Spleen (tissue), 11 donors: ENCODE results near the gene IGF1R. TPM values are rescaled to one million over a fixed set of nuclear protein-coding genes. Genes with fewer than 3 reads are reported as not detected.

ENCODE experiments used
- DNase-seq: peaks from one replicate; pipeline ENCODE4 v3.0.0-alpha.2; 2020
- H3K27ac ChIP-seq, 8 donors: fragments of 200-600 bp; sonication (generic) in 7 of 8; 1 replicate in 4 of 8; 2 replicates in 4 of 8; pipeline versions ENCODE4 v1.5.0 to v1.8.0; 2016 to 2021; ENCODE audit warnings: inconsistent platforms in 4 of 8, mild to moderate bottlenecking in 4 of 8, moderate library complexity in 1 of 8
- H3K27me3 ChIP-seq, 7 donors: fragments of 200-600 bp; sonication (generic) in 6 of 7; replicated peaks in 1 of 7; 1 replicate in 4 of 7; 2 replicates in 3 of 7; pipeline versions ENCODE4 v1.5.0 to v1.8.0; 2016 to 2021; ENCODE audit warnings: inconsistent platforms in 3 of 7, mild to moderate bottlenecking in 1 of 7
- H3K36me3 ChIP-seq, 6 donors: fragments of 200-600 bp; sonication (generic) in 5 of 6; 1 replicate in 4 of 6; 2 replicates in 2 of 6; pipeline versions ENCODE4 v1.5.0 to v1.8.0; 2016 to 2021; ENCODE audit warnings: inconsistent platforms in 2 of 6
- H3K4me1 ChIP-seq, 6 donors: fragments of 200-600 bp; sonication (generic) in 5 of 6; 1 replicate in 3 of 6; 2 replicates in 3 of 6; pipeline versions ENCODE4 v1.5.0 to v1.8.0; 2016 to 2021; ENCODE audit warnings: inconsistent platforms in 3 of 6
- H3K4me3 ChIP-seq, 8 donors: fragments of 200-600 bp; sonication (generic) in 7 of 8; 1 replicate in 4 of 8; 2 replicates in 4 of 8; pipeline versions ENCODE4 v1.5.0 to v1.8.0; 2016 to 2021; ENCODE audit warnings: inconsistent platforms in 4 of 8, mild to moderate bottlenecking in 4 of 8, moderate library complexity in 2 of 8
- H3K9me3 ChIP-seq, 8 donors: fragments of 200-600 bp; sonication (generic) in 7 of 8; 1 replicate in 4 of 8; 2 replicates in 4 of 8; pipeline versions ENCODE4 v1.5.0 to v1.8.0; 2016 to 2021; ENCODE audit warnings: inconsistent platforms in 4 of 8
- CTCF ChIP-seq, 11 experiments: fragments of 200-600 bp in 7 of 11; fragments of 450-650 bp in 4 of 11; sonication (generic) in 4 of 11; IDR thresholded peaks in 8 of 11; conservative IDR thresholded peaks in 3 of 11; 1 replicate in 7 of 11; 2 replicates in 4 of 11; pipeline versions ENCODE4 v1.4.0 to v1.8.0; 2016 to 2021; ENCODE audit warnings: antibody characterized with exemption in 11 of 11, inconsistent platforms in 4 of 11, mild to moderate bottlenecking in 1 of 11
- POLR2A ChIP-seq, 3 donors: fragments of 450-650 bp; IDR thresholded peaks; one replicate each; pipeline ENCODE4 v1.5.1; 2017; ENCODE audit warnings: antibody characterized with exemption in 3 of 3, mild to moderate bottlenecking in 1 of 3
- POLR2AphosphoS5 ChIP-seq, 3 donors: sonication (generic); formaldehyde crosslinking; IDR thresholded peaks; one replicate each; pipeline ENCODE4 v1.5.1; 2017; ENCODE audit warnings: antibody characterized with exemption in 3 of 3
- WGBS, 5 donors: extraction: QIAGEN DNeasy Blood & Tissue Kit in 3 of 5; methylation state at CpG; one replicate each; pipeline versions ENCODE4 v1.1.5 to v1.1.7; 2013 to 2018; 5-methylcytosine and 5-hydroxymethylcytosine counted together
- intact Hi-C: fragments of 100-400 bp; cut with DNase I; formaldehyde crosslinking; loops from one replicate; pipeline ENCODE4 v1.15.0; 2023; ENCODE audit warnings: low total_unique reads
- polyA plus RNA-seq, 3 donors: library from polyadenylated mRNA; stranded (reverse); fragments of 200-250 nt; gene quantifications; one replicate each; pipeline ENCODE4 v1.2.1, GENCODE V29; 2013
- total RNA-seq, 7 donors: library from RNA; depleted of rRNA in 3 of 7; stranded (reverse); fragments of >200 nt in 3 of 7; fragmentation: NEBNext Ultra II Directional in 4 of 7; extraction: Animal tissue kit (Norgen Biotek cat#: 25700) in 4 of 7; gene quantifications; one replicate each; pipeline versions ENCODE4 v1.1.0 to v1.2.1, GENCODE V29; 2016 to 2021
- donor health status: healthy with polysubstance abuse.
- donor health status: DM: no; HTN: no; CAD: no; lungs with moderate emphysema.
- donor health status: DM: no; HTN: no; CAD: no.
- donor health status: Bipolar disorder and iron deficiency.
- donor health status: healthy.
- donor health status: DM: no; HTN: no; CAD: no.
- donor health status: DM: yes; HTN: yes; CAD: no.

The IGF1R gene
- total and polyA plus RNA-seq, 10 donors = 1.1 to 104 (median 53.1) TPM

GRCh38 chr15:98779463-98780071 is 131.2 kb downstream of the IGF1R start:
- DNase-seq = peak; percentile 89
- Histone ChIP-seq H3K4me3 (peak overlapping the region in 1 of 8 donors; percentile 28), H3K4me1 (peaks cover 20 to 66% (median 45%) of the 10 kb centered on the region in 6 donors), H3K9me3 (no peaks in the 10 kb centered on the region), H3K27me3 (no peaks in the 10 kb centered on the region), H3K36me3 (no peaks in the 10 kb centered on the region), H3K27ac (peak overlapping the region in 5 of 8 donors; percentile 2 to 50 (median 32))
- no peak for TF ChIP-seq POLR2A (IDR thresholded peaks at IDR 0.05)
- TF ChIP-seq POLR2AphosphoS5 (IDR thresholded peaks at IDR 0.05) = peak in 2 of 3 donors; percentile 54 to 60
- peak; percentile 69 to 94 (median 88) for TF ChIP-seq CTCF (IDR thresholded peaks at IDR 0.05 in 8 of 11, conservative IDR thresholded peaks at IDR 0.05 in 3 of 11)
- WGBS, 5 donors = 14 to 27% (median 25%) methylated on average over 16 of the region's 16 CpGs
- intact Hi-C loops = loop anchor here (10.0 kb wide), 2 partner anchors 135 to 295 kb away; partner anchors contain the start of gene IGF1R

GRCh38 chr15:98781838-98782237 is 133.5 kb downstream of the IGF1R start:
- Histone ChIP-seq H3K4me1 (peaks cover 16 to 49% (median 29%) of the 10 kb centered on the region in 6 donors), H3K27me3 (no peaks in the 10 kb centered on the region), H3K4me3 (no peak overlapping the region), H3K9me3 (no peaks in the 10 kb centered on the region), H3K27ac (no peak overlapping the region), H3K36me3 (no peaks in the 10 kb centered on the region)
- no peak for TF ChIP-seq CTCF (IDR thresholded peaks at IDR 0.05 in 8 of 11, conservative IDR thresholded peaks at IDR 0.05 in 3 of 11)
- TF ChIP-seq POLR2AphosphoS5 (IDR thresholded peaks at IDR 0.05) = no peak
- no peak for TF ChIP-seq POLR2A (IDR thresholded peaks at IDR 0.05)
- no peak for DNase-seq
- WGBS, 5 donors = 91 to 96% (median 94%) methylated on average over 1 of the region's 1 CpG
- intact Hi-C loops = no loop called here

- intact Hi-C loops = no loop called here
- no peaks in the 10 kb centered on the region for H3K9me3 ChIP-seq
- H3K4me1 ChIP-seq = peaks cover 7 to 49% (median 23%) of the 10 kb centered on the region in 6 donors
- H3K4me3 ChIP-seq = no peak overlapping the region
- 39 to 98% (median 94%) methylated on average over 1 of the region's 1 CpG for WGBS, 5 donors
- TF ChIP-seq POLR2AphosphoS5 (IDR thresholded peaks at IDR 0.05) (no peak), POLR2A (IDR thresholded peaks at IDR 0.05) (no peak), CTCF (IDR thresholded peaks at IDR 0.05 in 8 of 11, conservative IDR thresholded peaks at IDR 0.05 in 3 of 11) (no peak)
- no peaks in the 10 kb centered on the region for H3K36me3 ChIP-seq
- H3K27me3 ChIP-seq = no peaks in the 10 kb centered on the region
- no peak overlapping the region for H3K27ac ChIP-seq
- DNase-seq = no peak
Observed at GRCh38 chr15:98782801-98783200, 134.5 kb downstream of the IGF1R start.

GRCh38 chr15:98785431-98785806 is 137.1 kb downstream of the IGF1R start:
- TF ChIP-seq POLR2A (IDR thresholded peaks at IDR 0.05) (no peak), CTCF (IDR thresholded peaks at IDR 0.05 in 8 of 11, conservative IDR thresholded peaks at IDR 0.05 in 3 of 11) (no peak), POLR2AphosphoS5 (IDR thresholded peaks at IDR 0.05) (no peak)
- no peaks in the 10 kb centered on the region for H3K36me3 ChIP-seq
- no peaks in the 10 kb centered on the region for H3K9me3 ChIP-seq
- DNase-seq = no peak
- no peak overlapping the region for H3K27ac ChIP-seq
- H3K4me3 ChIP-seq = no peak overlapping the region
- 85 to 91% (median 86%) methylated on average over 3 of the region's 3 CpGs for WGBS, 5 donors
- peaks cover 4 to 51% (median 16%) of the 10 kb centered on the region in 6 donors for H3K4me1 ChIP-seq
- H3K27me3 ChIP-seq = no peaks in the 10 kb centered on the region
- intact Hi-C loops = no loop called here
